PC-9 (cell line): ENCODE measurements around the gene OPTC. TPM values are rescaled to one million over a fixed set of nuclear protein-coding genes. Genes with fewer than 3 reads are reported as not detected.

ENCODE experiments used
- BruUV-seq: library from RNA; stranded (reverse); fragments of 400-500 nt; replicated peaks from 2 replicates; lab custom pipeline; 2021; lab: Mats Ljungman, UMichigan
- CTCF ChIA-PET: fragments of 300-600 bp; sonication (Branson Sonifier 250); formaldehyde crosslinking; loops from one replicate; lab custom pipeline; 2022; ENCODE audit warnings: antibody characterized with exemption; lab: Charles Lee
- POLR2A ChIA-PET: fragments of 300-600 bp; sonication (Branson Sonifier 250); formaldehyde crosslinking; loops from one replicate; lab custom pipeline; 2022; ENCODE audit warnings: antibody characterized with exemption; ENCODE audit not compliant: unreplicated experiment; lab: Charles Lee
- DNase-seq, 2 experiments: peaks; one replicate each; pipeline versions ENCODE4 v3.0.0 to v3.0.0-alpha.2; 2015 to 2022; ENCODE audit warnings: mixed read lengths in 1 of 2
- H2AFZ ChIP-seq: fragments of 200-600 bp; sonication (generic); 2 replicates; pipeline ENCODE4 v1.8.1; 2017; ENCODE audit warnings: antibody characterized with exemption
- H3F3A ChIP-seq: fragments of 200-600 bp; sonication (generic); 2 replicates; pipeline ENCODE4 v1.8.1; 2017; ENCODE audit warnings: antibody characterized with exemption, mild to moderate bottlenecking, low read depth; ENCODE audit not compliant: insufficient read depth
- H3K27ac ChIP-seq: fragments of 200-600 bp; sonication (generic); 2 replicates; pipeline ENCODE4 v1.6.1; 2016; ENCODE audit warnings: mixed run types
- H3K27me3 ChIP-seq: fragments of 200-600 bp; sonication (generic); 2 replicates; pipeline ENCODE4 v1.6.1; 2016; ENCODE audit warnings: low read depth, mixed run types; ENCODE audit not compliant: insufficient read depth
- H3K36me3 ChIP-seq: fragments of 200-600 bp; sonication (generic); 2 replicates; pipeline ENCODE4 v1.6.1; 2016; ENCODE audit warnings: low read depth, mixed run types
- H3K4me1 ChIP-seq: fragments of 200-600 bp; sonication (generic); replicated peaks from 2 replicates; pipeline ENCODE4 v1.6.1; 2016; ENCODE audit warnings: mixed run types; ENCODE audit not compliant: insufficient read depth
- H3K4me2 ChIP-seq: fragments of 200-600 bp; sonication (generic); 2 replicates; pipeline ENCODE4 v1.6.1; 2017; ENCODE audit warnings: mixed run types
- H3K4me3 ChIP-seq: fragments of 200-600 bp; sonication (generic); 2 replicates; pipeline ENCODE4 v1.6.1; 2016; ENCODE audit warnings: mixed run types
- H3K79me2 ChIP-seq: fragments of 200-600 bp; sonication (generic); 2 replicates; pipeline ENCODE4 v1.6.1; 2017; ENCODE audit warnings: low read depth, mixed run types
- H3K9me2 ChIP-seq: fragments of 200-600 bp; sonication (generic); 2 replicates; pipeline ENCODE4 v1.8.1; 2017; ENCODE audit warnings: mild to moderate bottlenecking; ENCODE audit not compliant: insufficient read depth
- H3K9me3 ChIP-seq: fragments of 200-600 bp; sonication (generic); 2 replicates; pipeline ENCODE4 v1.8.1; 2016; ENCODE audit warnings: low read depth; ENCODE audit not compliant: insufficient read depth
- H4K20me1 ChIP-seq: fragments of 200-600 bp; sonication (generic); 2 replicates; pipeline ENCODE4 v1.8.1; 2017; ENCODE audit not compliant: insufficient read depth
- EZH2 ChIP-seq: fragments of 200-600 bp; sonication (generic); IDR thresholded peaks from 2 replicates; pipeline ENCODE4 v1.8.0; 2017; ENCODE audit warnings: antibody characterized with exemption, low read depth
- intact Hi-C: fragments of 100-400 bp; cut with micrococcal nuclease; formaldehyde crosslinking; loops from one replicate; pipeline ENCODE4 v1.10.0; 2022; ENCODE audit not compliant: unreplicated experiment
- total RNA-seq: library from RNA; stranded (reverse); gene quantifications from 2 replicates; pipeline ENCODE4 v1.2.3, GENCODE V29; 2021
- TF ChIP-seq, protein P1 (sequence below): fragments of 200-600 bp; sonication (generic); conservative IDR thresholded peaks from 2 replicates; pipeline ENCODE4 v1.6.1; 2017; ENCODE audit warnings: mixed run types, antibody characterized with exemption, mild to moderate bottlenecking, moderate library complexity

Gene OPTC
- total RNA-seq, 1 experiment from 2014 or later = not detected

DNA sequence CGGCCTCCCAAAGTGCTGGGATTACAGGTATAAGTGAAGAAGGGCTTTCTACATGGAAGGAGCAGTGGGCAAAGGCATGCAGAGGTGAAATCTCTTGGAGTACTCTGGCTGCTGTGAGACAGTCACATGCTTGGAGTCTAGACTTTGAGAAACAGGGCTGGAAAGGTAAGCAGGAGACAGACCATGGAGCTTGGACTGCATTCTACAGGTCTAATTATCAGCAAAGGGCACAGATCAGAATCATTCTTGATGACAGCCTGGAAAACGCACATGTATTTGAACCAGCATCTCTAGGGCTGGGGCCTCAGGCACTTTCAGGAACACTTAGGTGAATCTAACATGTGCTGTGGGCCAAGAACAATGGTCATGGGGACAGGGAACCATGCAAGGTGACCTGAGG is 25.6 kb upstream of the OPTC start:
- Histone ChIP-seq H3K9me2 (no peaks in the 10 kb centered on the region), H2AFZ (no peak overlapping the region), H3K79me2 (no peaks in the 10 kb centered on the region), H3F3A (peaks cover 5% of the 10 kb centered on the region; the same call in 1 of the 2 replicates), H3K4me2 (no peak overlapping the region), H3K27ac (no peak overlapping the region), H3K4me1 (peaks cover 14% of the 10 kb centered on the region), H4K20me1 (no peaks in the 10 kb centered on the region), H3K27me3 (peaks cover 7% of the 10 kb centered on the region; the same call in 1 of the 2 replicates), H3K36me3 (no peaks in the 10 kb centered on the region), H3K4me3 (no peak overlapping the region), H3K9me3 (no peaks in the 10 kb centered on the region)
- DNase-seq = no peak
- no peak for TF ChIP-seq EZH2
- TF ChIP-seq, protein P1, sequence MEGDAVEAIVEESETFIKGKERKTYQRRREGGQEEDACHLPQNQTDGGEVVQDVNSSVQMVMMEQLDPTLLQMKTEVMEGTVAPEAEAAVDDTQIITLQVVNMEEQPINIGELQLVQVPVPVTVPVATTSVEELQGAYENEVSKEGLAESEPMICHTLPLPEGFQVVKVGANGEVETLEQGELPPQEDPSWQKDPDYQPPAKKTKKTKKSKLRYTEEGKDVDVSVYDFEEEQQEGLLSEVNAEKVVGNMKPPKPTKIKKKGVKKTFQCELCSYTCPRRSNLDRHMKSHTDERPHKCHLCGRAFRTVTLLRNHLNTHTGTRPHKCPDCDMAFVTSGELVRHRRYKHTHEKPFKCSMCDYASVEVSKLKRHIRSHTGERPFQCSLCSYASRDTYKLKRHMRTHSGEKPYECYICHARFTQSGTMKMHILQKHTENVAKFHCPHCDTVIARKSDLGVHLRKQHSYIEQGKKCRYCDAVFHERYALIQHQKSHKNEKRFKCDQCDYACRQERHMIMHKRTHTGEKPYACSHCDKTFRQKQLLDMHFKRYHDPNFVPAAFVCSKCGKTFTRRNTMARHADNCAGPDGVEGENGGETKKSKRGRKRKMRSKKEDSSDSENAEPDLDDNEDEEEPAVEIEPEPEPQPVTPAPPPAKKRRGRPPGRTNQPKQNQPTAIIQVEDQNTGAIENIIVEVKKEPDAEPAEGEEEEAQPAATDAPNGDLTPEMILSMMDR = no peak
- no TSS peak for BruUV-seq
- intact Hi-C loops = no loop called here
- CTCF ChIA-PET = interaction anchor here (0.6 kb wide), 1 partner anchor 42 kb away, joined by 3 read pairs; no protein-coding TSS in a partner anchor
- POLR2A ChIA-PET = no interaction called here

GRCh38 chr1:203470240-203470639 is 23.7 kb upstream of the OPTC start:
- Histone ChIP-seq H3K79me2 (no peaks in the 10 kb centered on the region), H3K4me2 (no peak overlapping the region), H3F3A (no peaks in the 10 kb centered on the region), H3K9me2 (no peaks in the 10 kb centered on the region), H3K27ac (no peak overlapping the region), H3K4me1 (peaks cover 2% of the 10 kb centered on the region; the same call in 1 of the 2 replicates), H3K4me3 (no peak overlapping the region), H4K20me1 (no peaks in the 10 kb centered on the region), H3K36me3 (no peaks in the 10 kb centered on the region), H3K9me3 (no peaks in the 10 kb centered on the region), H2AFZ (no peak overlapping the region), H3K27me3 (peaks cover 7% of the 10 kb centered on the region; the same call in 1 of the 2 replicates)
- DNase-seq = no peak
- CTCF ChIA-PET = interaction anchor here (0.5 kb wide), 1 partner anchor 17 kb away, joined by 5 read pairs; no protein-coding TSS in a partner anchor
- POLR2A ChIA-PET = no interaction called here
- TF ChIP-seq, protein P1 = no peak
- no peak for TF ChIP-seq EZH2
- intact Hi-C loops = no loop called here
- no TSS peak for BruUV-seq

- DNase-seq = no peak
- Histone ChIP-seq H3K27ac (no peak overlapping the region), H3K4me2 (no peak overlapping the region), H3K27me3 (peaks cover 7% of the 10 kb centered on the region; the same call in 1 of the 2 replicates), H3K9me3 (no peaks in the 10 kb centered on the region), H3K4me1 (peaks cover 4% of the 10 kb centered on the region; the same call in 1 of the 2 replicates), H2AFZ (no peak overlapping the region), H3F3A (no peaks in the 10 kb centered on the region), H3K79me2 (no peaks in the 10 kb centered on the region), H3K36me3 (no peaks in the 10 kb centered on the region), H4K20me1 (no peaks in the 10 kb centered on the region), H3K9me2 (no peaks in the 10 kb centered on the region), H3K4me3 (no peak overlapping the region)
- no TSS peak for BruUV-seq
- intact Hi-C loops = no loop called here
- POLR2A ChIA-PET = no interaction called here
- CTCF ChIA-PET = no interaction called here
- TF ChIP-seq, protein P1 = no peak
- TF ChIP-seq EZH2 = no peak
Measured at GRCh38 chr1:203471841-203472240, 22.1 kb upstream of the OPTC start.
